HG02678 (cell line): ENCODE data around the gene HBP1.

Experiments
- ATAC-seq: cut with Tn5 transposase; IDR thresholded peaks from one replicate; pipeline ENCODE4 v1.9.1; 2021; ENCODE audit warnings: mild to moderate bottlenecking, moderate library complexity; ENCODE audit not compliant: unreplicated experiment

HBP1 gene

GRCh38 chr7:107181172-107181571 lies 12.4 kb downstream of the HBP1 start:
- ATAC-seq = no peak

GRCh38 chr7:107185716-107186115 lies 16.9 kb downstream of the HBP1 start:
- ATAC-seq = no peak

GRCh38 chr7:107186240-107186639 lies 17.4 kb downstream of the HBP1 start:
- ATAC-seq = no peak

GRCh38 chr7:107187774-107188173 lies 19.0 kb downstream of the HBP1 start:
- ATAC-seq = no peak

GRCh38 chr7:107190090-107190489 lies 21.3 kb downstream of the HBP1 start:
- no peak for ATAC-seq

GRCh38 chr7:107194052-107194451 lies 25.2 kb downstream of the HBP1 start:
- ATAC-seq = no peak

- no peak for ATAC-seq
Observed at GRCh38 chr7:107196834-107197610, 28.2 kb downstream of the HBP1 start.

GRCh38 chr7:107201795-107202450 lies 33.1 kb downstream of the HBP1 start:
- no peak for ATAC-seq

GRCh38 chr7:107203607-107204006 lies 34.8 kb downstream of the HBP1 start:
- no peak for ATAC-seq

- ATAC-seq = no peak
Observed at GRCh38 chr7:107206136-107206535, 37.3 kb downstream of the HBP1 start.

GRCh38 chr7:107206706-107207105 lies 37.9 kb downstream of the HBP1 start:
- no peak for ATAC-seq

GRCh38 chr7:107207459-107207858 lies 38.7 kb downstream of the HBP1 start:
- no peak for ATAC-seq

- ATAC-seq = no peak
Observed at GRCh38 chr7:107208024-107208521, 39.3 kb downstream of the HBP1 start.

- ATAC-seq = no peak
Observed at GRCh38 chr7:107208563-107208962, 39.8 kb downstream of the HBP1 start.

GRCh38 chr7:107209565-107209964 lies 40.8 kb downstream of the HBP1 start:
- ATAC-seq = no peak

- ATAC-seq = no peak
Observed at GRCh38 chr7:107210400-107210799, 41.6 kb downstream of the HBP1 start.

- ATAC-seq = no peak
Observed at GRCh38 chr7:107212725-107213124, 43.9 kb downstream of the HBP1 start.

GRCh38 chr7:107213193-107213788 lies 44.5 kb downstream of the HBP1 start:
- ATAC-seq = no peak

- no peak for ATAC-seq
Observed at GRCh38 chr7:107213945-107214344, 45.1 kb downstream of the HBP1 start.

GRCh38 chr7:107219563-107220244 lies 50.9 kb downstream of the HBP1 start:
- no peak for ATAC-seq

GRCh38 chr7:107220356-107220755 lies 51.6 kb downstream of the HBP1 start:
- ATAC-seq = no peak
